ENCODE measurements around the gene DCAF5.

GRCh38 chr14:69191340-69192111, 38.6 kb upstream of the DCAF5 start, which contains the start of gene EXD2:
- TF ChIP-seq CTCF (IDR thresholded peaks at IDR 0.05) (no peak), EP300 (IDR thresholded peaks at IDR 0.05) (no peak), POLR2AphosphoS5 (IDR thresholded peaks at IDR 0.05) (peak in 2 of 3 donors; percentile 41 to 59), POLR2A (IDR thresholded peaks at IDR 0.05) (no peak)
